Measurements from ENCODE around the gene SOX13.

GRCh38 chr1:204065174-204065985, 7.5 kb upstream of the SOX13 start:
- no peak for TF ChIP-seq EZH2 (IDR thresholded peaks at IDR 0.05)
- TF ChIP-seq POLR2AphosphoS5 (IDR thresholded peaks at IDR 0.05; ENCODE audit: borderline replicate concordance, low read depth, low read length), result no peak
